ENCODE results near the gene MTERF4.
A peak's percentile ranks its signal among the peaks of the same experiment; 100 is the strongest.

Gene MTERF4

GRCh38 chr2:241133436-241133820 is 31.3 kb upstream of the MTERF4 start:
- no peak for DNase-seq (ENCODE audit: low spot score)

DNA sequence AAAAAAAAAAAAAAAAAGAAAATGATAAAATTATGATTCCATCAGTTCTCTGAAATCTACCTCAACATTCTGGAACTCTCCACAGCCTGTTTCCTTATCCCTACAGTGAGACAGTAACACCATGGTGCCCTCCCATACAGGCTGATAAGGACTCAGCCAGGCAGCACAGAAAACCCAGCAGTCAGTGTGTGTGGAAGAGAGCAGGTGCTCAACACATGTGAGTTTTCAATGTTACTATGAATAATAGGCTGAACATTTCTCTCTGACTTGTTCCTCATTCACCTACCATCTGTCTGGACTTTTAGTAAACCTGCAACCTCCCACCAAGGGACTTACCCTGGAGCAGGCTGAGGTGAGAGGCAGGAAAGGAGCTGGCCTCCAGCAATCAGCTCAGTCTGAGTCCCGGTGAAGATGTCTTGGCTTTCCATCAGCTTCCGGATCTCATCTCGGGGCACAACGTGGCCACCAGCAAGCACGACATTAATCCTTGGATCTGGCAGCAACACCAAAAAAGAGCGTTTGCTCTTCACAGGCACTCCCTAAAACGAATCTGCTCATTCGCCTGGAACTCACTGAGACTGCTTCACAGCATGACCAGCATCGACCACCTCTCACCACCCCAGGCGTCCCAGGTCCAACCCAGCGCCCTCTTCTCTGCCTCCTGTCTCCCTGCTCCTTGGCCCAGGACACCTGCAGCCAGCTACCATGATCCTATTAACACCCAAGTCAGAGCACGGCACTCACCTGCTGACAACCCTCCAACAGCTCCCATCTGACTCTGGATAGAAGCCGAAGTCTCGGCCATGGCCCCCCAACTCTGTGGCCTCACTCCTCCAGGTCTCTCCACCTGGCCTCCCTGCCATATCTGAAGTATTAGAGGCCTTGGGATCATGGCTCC is 30.7 kb upstream of the MTERF4 start:
- DNase-seq (ENCODE audit: low spot score), result peak; percentile 20

- DNase-seq (ENCODE audit: low spot score), result no peak
These were observed 29.4 kb upstream of the MTERF4 start for GRCh38 chr2:241131531-241131930.

DNA sequence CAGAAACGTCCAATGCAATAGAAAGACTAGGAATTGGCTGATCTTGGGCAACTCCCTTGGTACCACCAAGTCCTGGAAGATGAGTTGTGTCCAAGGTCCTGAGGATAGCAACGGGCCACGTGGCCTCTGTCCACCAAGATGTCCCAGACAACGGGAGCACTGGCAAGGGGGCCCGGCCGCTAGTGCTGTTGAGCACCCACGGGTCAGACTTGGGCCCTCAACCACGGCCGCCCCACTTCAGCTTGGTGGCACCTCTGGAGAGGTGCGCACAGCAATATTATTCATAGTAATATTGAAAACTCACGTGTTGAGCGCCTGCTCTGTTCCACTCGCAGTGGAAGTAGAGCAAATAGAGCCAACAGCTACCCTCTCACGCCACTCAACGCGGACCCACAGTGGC is 28.2 kb upstream of the MTERF4 start:
- no peak for DNase-seq (ENCODE audit: low spot score)

DNA sequence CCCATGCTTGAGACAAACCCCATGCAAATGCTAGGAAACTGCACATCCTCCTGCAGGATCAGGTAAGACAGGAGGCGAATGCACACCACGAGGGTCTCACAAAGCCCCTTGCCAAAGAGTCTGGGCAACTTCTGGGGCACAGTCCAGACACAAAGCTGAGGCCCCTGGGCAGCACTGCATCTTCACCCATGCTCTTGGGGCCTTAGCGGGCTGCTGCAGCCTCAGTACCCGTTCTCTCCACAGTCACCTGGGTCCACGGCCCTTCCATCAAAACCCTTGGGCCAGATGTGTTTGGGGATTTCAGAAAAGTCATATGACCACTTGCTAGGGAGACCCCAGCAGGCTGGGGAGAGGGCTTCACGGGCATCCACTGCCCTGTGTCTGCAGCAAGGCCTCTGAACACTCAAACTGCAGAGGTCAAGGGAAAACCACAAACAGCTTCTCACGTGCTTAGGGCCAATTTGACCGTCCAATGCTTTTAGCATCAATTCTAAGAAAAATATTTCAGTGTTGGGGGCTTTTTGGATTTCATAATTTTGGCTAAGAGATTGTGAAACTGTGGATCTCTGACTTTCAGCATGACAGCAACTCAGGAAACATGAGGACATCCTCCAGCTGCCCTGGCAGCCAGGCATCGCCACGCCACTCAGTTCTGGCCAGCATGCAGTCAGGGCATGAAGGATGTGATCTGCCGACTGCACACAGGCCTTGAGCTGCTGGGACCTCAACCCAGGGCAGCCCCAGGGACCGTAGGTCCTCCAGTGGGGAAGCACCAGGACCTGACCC is 27.2 kb upstream of the MTERF4 start:
- DNase-seq (ENCODE audit: low spot score), result no peak

GRCh38 chr2:241128266-241128665 is 26.2 kb upstream of the MTERF4 start:
- DNase-seq (ENCODE audit: low spot score), result no peak

DNA sequence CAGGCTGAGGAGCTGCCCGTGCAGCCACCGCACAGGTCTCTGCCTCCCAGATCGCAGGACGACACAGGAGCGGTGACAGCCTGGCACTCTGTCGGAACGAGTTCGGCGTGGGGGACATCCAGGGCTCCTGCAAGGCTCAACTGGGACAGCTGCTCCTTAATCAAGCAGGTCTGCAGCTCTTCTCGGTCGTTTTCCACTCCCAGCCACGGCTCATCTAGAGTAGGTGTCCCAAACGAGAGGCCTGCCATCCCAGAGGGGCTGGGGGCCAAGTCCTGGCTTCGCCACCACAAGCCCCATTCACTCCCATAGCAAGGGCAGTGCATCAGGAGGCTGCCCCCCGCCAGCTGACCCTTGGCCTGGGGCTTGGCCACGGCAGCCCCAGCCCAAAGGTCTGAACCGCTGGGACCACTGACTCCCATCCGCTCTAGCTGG is 24.7 kb upstream of the MTERF4 start:
- no peak for DNase-seq (ENCODE audit: low spot score)

GRCh38 chr2:241126201-241126611 is 24.1 kb upstream of the MTERF4 start:
- DNase-seq (ENCODE audit: low spot score), result no peak

- DNase-seq (ENCODE audit: low spot score), result no peak
These were observed 23.5 kb upstream of the MTERF4 start for GRCh38 chr2:241125626-241126025.

- no peak for DNase-seq (ENCODE audit: low spot score)
These were observed 21.9 kb upstream of the MTERF4 start for GRCh38 chr2:241123816-241124536.

GRCh38 chr2:241122376-241123002 is 20.4 kb upstream of the MTERF4 start:
- DNase-seq (ENCODE audit: low spot score), result no peak

DNA sequence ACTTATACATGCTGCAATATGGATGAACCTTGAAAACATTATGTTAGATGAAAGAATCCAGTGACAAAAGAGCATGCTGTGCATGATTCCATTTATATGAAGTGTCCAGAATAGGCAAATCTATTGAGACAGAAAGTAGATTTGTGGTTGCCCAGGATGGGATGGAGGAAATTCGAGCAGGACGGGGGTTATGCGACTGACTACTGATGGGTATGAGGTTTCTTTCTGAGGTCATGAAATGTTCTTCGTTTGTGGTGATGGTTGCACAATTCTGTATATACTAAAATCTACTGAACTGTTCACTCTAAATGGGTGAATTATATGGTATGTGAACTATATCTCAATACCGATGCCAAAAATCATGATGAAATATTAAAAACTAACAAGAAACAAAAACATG is 18.9 kb upstream of the MTERF4 start:
- DNase-seq (ENCODE audit: low spot score), result no peak

- no peak for DNase-seq (ENCODE audit: low spot score)
These were observed 18.4 kb upstream of the MTERF4 start for GRCh38 chr2:241120440-241120839.

DNA sequence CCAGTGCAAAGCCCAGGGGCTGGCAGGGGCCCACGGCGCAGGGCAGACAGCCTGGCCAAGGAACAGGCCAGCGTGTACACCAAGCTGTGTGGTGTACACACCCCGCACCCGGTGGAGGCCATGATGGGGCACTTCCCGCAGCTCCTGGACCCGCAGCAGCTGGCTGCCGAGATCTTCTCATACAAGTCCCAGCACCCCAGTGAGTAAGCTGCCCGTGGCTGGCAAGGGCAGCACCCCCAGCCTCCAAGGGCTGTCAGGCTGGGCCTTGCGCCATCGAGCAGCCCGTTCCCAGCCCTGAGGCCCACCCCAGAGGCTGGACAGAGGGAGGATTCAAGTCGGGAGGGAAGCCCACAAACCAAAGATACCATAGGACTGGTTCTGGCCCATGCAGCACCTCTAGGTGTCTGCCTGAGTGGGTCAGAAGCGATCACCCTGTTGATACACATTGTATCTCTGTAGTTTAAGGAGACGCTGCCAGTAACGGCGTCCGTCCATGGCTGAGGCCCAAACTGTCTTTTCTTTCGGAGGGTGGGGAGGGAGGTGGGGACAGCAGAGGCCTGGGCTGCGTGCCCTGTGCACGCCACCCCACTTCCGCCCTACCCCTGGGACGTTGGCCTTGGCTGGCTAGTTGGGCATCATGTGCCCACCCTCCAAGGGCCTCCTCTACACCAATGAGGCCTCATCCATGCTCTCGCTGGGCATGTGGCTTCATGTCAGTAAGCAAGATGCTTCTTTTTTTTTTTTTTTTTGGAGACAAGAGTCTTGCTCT is 16.8 kb upstream of the MTERF4 start:
- DNase-seq (ENCODE audit: low spot score), result no peak

DNA sequence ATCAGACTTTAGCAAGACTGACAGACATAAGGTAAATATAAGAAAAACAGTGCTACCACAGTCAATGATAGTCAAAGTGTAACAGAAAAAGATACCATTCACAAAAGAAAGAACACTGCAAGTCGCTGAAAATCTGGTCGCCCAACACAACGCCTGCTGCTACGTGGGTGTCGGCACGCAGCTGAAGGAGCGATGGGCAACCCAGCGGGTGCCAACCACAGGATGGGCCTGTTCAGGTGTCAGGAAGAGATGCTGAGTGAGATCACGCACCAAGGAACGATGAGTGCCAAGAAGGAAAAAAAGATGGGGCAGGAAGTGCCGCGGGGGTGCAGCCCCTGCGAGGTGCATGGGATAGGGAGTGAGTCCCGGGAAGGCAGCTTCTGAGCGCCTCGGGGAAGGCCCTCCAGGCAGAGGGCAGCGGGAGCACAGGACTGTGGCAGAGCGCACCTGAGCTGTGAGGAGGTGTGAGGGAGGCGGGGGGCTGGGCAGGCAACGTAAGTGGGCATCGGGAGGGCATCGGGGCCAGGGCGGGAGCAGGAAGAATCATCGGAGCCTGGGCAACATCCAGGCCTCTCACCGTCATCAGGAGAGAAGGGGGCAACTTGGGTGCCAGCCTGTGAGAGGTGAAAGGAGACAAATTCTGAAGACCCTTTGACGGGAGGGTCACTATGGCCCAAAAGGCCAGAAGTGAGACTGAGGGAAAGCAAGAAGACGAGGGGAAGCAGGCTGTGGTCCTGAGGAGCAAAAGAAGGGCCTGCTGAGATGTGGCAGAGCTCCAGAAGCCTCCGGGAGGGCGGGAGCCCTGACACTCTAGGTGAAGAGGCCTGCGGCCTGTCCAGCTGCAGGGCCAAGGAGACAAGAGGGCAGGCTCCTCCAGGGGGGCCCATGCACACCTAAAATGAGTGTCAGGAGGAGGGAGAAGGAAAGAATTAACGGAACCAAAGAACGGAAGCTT is 14.8 kb upstream of the MTERF4 start:
- no peak for DNase-seq (ENCODE audit: low spot score)

DNA sequence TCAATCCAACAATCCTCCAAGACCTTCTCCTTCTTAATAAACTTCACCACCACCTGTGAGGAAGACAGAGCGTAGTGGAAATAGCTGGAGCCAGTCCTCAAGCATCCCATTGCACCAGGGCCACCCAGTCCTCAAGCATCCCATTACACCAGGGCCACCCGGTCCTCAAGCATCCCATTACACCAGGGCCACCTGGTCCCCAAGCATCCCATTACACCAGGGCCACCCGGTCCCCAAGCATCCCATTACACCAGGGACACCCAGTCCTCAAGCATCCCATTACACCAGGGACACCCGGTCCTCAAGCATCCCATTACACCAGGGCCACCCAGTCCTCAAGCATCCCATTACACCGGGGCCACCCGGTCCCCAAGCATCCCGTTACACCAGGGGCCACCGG is 13.3 kb upstream of the MTERF4 start:
- no peak for DNase-seq (ENCODE audit: low spot score)

DNA sequence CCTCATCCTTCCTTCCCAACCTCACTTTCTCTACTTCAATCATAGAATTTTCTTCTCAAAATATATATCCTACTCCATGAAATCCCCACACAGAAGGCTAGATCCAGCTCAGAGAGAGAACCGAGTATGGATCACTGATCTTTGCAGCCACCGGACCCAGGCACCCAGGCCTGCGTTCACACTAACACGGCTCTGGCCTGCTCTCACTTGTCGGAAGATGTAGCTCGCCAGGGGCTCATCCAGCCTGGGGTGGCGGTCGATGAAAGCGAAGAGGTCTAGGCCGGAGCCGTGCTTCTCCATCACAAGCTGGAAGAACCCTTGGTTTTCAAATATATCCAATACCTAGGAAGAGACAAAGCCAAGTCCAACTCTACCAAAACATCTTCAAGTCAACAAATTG is 12.7 kb upstream of the MTERF4 start:
- no peak for DNase-seq (ENCODE audit: low spot score)

DNA sequence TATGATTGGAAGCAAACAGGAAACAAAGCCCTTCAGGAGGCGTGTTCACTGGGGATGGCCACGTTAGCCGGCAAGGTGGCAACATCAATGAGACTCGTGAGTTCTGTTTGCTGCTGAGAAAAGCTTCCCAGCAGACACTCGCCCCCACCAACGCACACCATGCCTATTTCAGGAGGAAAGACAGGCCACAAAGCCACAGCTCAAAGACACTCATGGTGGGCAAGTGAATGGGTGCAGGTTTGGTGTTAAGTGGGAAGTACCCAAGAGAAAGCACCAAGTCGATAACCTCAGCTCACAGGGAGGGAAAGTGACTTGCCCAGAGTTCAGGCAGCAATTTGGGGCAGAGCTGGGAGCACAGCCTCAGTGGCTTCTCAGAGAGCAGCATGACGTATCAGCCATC is 10.5 kb upstream of the MTERF4 start:
- DNase-seq (ENCODE audit: low spot score), result no peak

- no peak for DNase-seq (ENCODE audit: low spot score)
These were observed 10.0 kb upstream of the MTERF4 start for GRCh38 chr2:241112046-241112445.

- DNase-seq (ENCODE audit: low spot score), result no peak
These were observed 9.3 kb upstream of the MTERF4 start for GRCh38 chr2:241111440-241111805.
